Endothelial cell of umbilical vein (primary cell): Measurements from ENCODE around the gene NUTM1. TPM values are rescaled to one million over a fixed set of nuclear protein-coding genes. Genes with fewer than 3 reads are reported as not detected.

ENCODE experiments used
- BruUV-seq: library from RNA; stranded (reverse); fragments of 400-500 nt; replicated peaks from 2 replicates; lab custom pipeline; 2021; lab: Mats Ljungman, UMichigan
- CTCF ChIA-PET: fragments of 300-600, 350-600 bp; sonication (Branson Sonifier 250); formaldehyde crosslinking; loops from one replicate; lab custom pipeline; 2021; ENCODE audit warnings: antibody characterized with exemption, inconsistent platforms; lab: Charles Lee
- POLR2A ChIA-PET: fragments of 300-600, 350-600 bp; sonication (Branson Sonifier 250); formaldehyde crosslinking; loops from one replicate; lab custom pipeline; 2021; ENCODE audit warnings: antibody characterized with exemption, inconsistent platforms; lab: Charles Lee
- DNase-seq: peaks from one replicate; pipeline ENCODE4 v3.0.0-alpha.2; 2011; ENCODE audit warnings: low read depth, low spot score
- FAIRE-seq: peaks from 2 replicates; lab custom pipeline; 2011; peaks lifted over from hg19 to GRCh38; lab: Jason Lieb, UNC
- H2AFZ ChIP-seq: 2 replicates; pipeline ENCODE4 v1.6.0; 2012; ENCODE audit warnings: low read depth, low read length, control low read depth, inconsistent platforms
- H3K27ac ChIP-seq: 2 replicates; pipeline ENCODE4 v1.5.1; 2011; ENCODE audit warnings: low read depth, mild to moderate bottlenecking, control low read depth, low read length, moderate library complexity; ENCODE audit not compliant: insufficient read depth
- H3K27me3 ChIP-seq, 2 experiments: 2 replicates each; pipeline versions ENCODE4 v1.6.0 to v1.6.1; 2011; ENCODE audit warnings: low read length in 2 of 2, mixed read lengths in 1 of 2; ENCODE audit not compliant: control insufficient read depth in 2 of 2, insufficient read depth in 2 of 2
- H3K36me3 ChIP-seq, 2 experiments: 2 replicates in 1 of 2; 3 replicates in 1 of 2; pipeline ENCODE4 v1.5.1; 2011; ENCODE audit warnings: low read length in 2 of 2, mild to moderate bottlenecking in 1 of 2, moderate library complexity in 1 of 2; ENCODE audit not compliant: control insufficient read depth in 2 of 2, insufficient read depth in 2 of 2; ENCODE audit errors: extremely low read depth in 1 of 2
- H3K4me1 ChIP-seq: 3 replicates; pipeline ENCODE4 v1.5.1; 2011; ENCODE audit warnings: mild to moderate bottlenecking, low read length; ENCODE audit not compliant: control insufficient read depth, insufficient read depth; ENCODE audit errors: extremely low read depth
- H3K4me2 ChIP-seq: 2 replicates; pipeline ENCODE4 v1.6.1; 2011; ENCODE audit warnings: low read length, control low read depth, mixed read lengths; ENCODE audit not compliant: insufficient read depth
- H3K4me3 ChIP-seq, 3 experiments: fragments of 200-600 bp in 1 of 3; sonication (generic), shearing (Covaris generic) in 1 of 3; replicated peaks in 1 of 3; 2 replicates each; pipeline ENCODE4 v1.5.1; 2011 to 2016; ENCODE audit warnings: control low read depth in 3 of 3, low read length in 3 of 3, mild to moderate bottlenecking in 2 of 3, inconsistent platforms in 1 of 3, low read depth in 1 of 3, moderate library complexity in 1 of 3; ENCODE audit not compliant: insufficient read depth in 1 of 3
- H3K79me2 ChIP-seq: 2 replicates; pipeline ENCODE4 v1.6.0; 2012; ENCODE audit warnings: low read length, inconsistent platforms; ENCODE audit not compliant: control insufficient read depth, insufficient read depth
- H3K9ac ChIP-seq: replicated peaks from 2 replicates; pipeline ENCODE3; 2011; ENCODE audit warnings: low read length, control low read depth; ENCODE audit not compliant: insufficient read depth; ENCODE audit errors: extremely low read depth
- H3K9me1 ChIP-seq: replicated peaks from 3 replicates; pipeline ENCODE4 v1.6.0; 2011; ENCODE audit warnings: mild to moderate bottlenecking, low read length; ENCODE audit not compliant: control insufficient read depth, insufficient read depth; ENCODE audit errors: extremely low read depth
- H3K9me3 ChIP-seq: replicated peaks from 2 replicates; pipeline ENCODE4 v1.5.1; 2012; ENCODE audit warnings: low read length, inconsistent platforms; ENCODE audit not compliant: control insufficient read depth, insufficient read depth
- H4K20me1 ChIP-seq: replicated peaks from 2 replicates; pipeline ENCODE3; 2011; ENCODE audit warnings: mild to moderate bottlenecking, low read length; ENCODE audit not compliant: control insufficient read depth, insufficient read depth; ENCODE audit errors: extremely low read depth
- CTCF ChIP-seq, 2 donors: IDR thresholded peaks; 1 replicate in 1 of 2; 2 replicates in 1 of 2; pipeline ENCODE4 v1.5.1; 2011; ENCODE audit warnings: low read length in 2 of 2, mild to moderate bottlenecking in 2 of 2, moderate library complexity in 2 of 2, control low read depth in 1 of 2, inconsistent platforms in 1 of 2, low read depth in 1 of 2; ENCODE audit not compliant: insufficient read depth in 1 of 2; ENCODE audit errors: extremely low read depth in 1 of 2
- EZH2 ChIP-seq: IDR thresholded peaks from 2 replicates; pipeline ENCODE4 v1.6.1; 2012; ENCODE audit warnings: borderline replicate concordance, low read depth, mild to moderate bottlenecking, moderate library complexity, low read length, inconsistent platforms; ENCODE audit not compliant: severe bottlenecking
- FOS ChIP-seq: IDR thresholded peaks from 2 replicates; pipeline ENCODE4 v1.6.1; 2011; ENCODE audit warnings: mild to moderate bottlenecking, low read length, moderate library complexity, borderline replicate concordance; ENCODE audit not compliant: insufficient read depth
- GATA2 ChIP-seq: IDR thresholded peaks from 2 replicates; pipeline ENCODE4 v1.7.0; 2011; ENCODE audit warnings: low read depth, mild to moderate bottlenecking, moderate library complexity, mixed read lengths, low read length; ENCODE audit not compliant: insufficient read length, insufficient read depth
- JUN ChIP-seq: IDR thresholded peaks from 2 replicates; pipeline ENCODE4 v1.6.1; 2011; ENCODE audit warnings: borderline replicate concordance, low read depth; ENCODE audit not compliant: insufficient read length, insufficient read depth
- MAX ChIP-seq: IDR thresholded peaks from 2 replicates; pipeline ENCODE4 v1.6.1; 2011; ENCODE audit not compliant: insufficient read depth, insufficient read length
- MYC ChIP-seq: IDR thresholded peaks from one replicate; pipeline ENCODE4 v1.6.1; 2011; ENCODE audit warnings: mild to moderate bottlenecking, low read depth, low read length
- POLR2A ChIP-seq: IDR thresholded peaks from 2 replicates; pipeline ENCODE4 v1.6.1; 2012; ENCODE audit warnings: low read depth, mild to moderate bottlenecking, control low read depth, low read length
- POLR2AphosphoS5 ChIP-seq: IDR thresholded peaks from 2 replicates; pipeline ENCODE4 v1.6.1; 2012; ENCODE audit warnings: low read depth, mild to moderate bottlenecking, control low read depth, low read length, moderate library complexity; ENCODE audit not compliant: insufficient read depth
- dilution Hi-C: fragments of 300-500 bp; cut with MboI; formaldehyde crosslinking; loops from one replicate; pipeline ENCODE4 v1.15.0; 2019; ENCODE audit warnings: low sequenced_read_pairs; ENCODE audit not compliant: extremely low pct_ligation_motif_present
- intact Hi-C: fragments of 100-400 bp; cut with micrococcal nuclease; formaldehyde crosslinking; loops from one replicate; pipeline ENCODE4 v1.10.0; 2022
- polyA plus RNA-seq, 4 experiments: library from polyadenylated mRNA; depleted of rRNA in 3 of 4; stranded (reverse) in 3 of 4; unstranded in 1 of 4; fragments of >200 nt; gene quantifications; 2 replicates each; pipeline versions ENCODE4 v1.2.1 to v1.2.3, GENCODE V29; 2011 to 2012; ENCODE audit warnings: missing spikeins in 1 of 4
- total RNA-seq: library from RNA; stranded (reverse); gene quantifications from 2 replicates; pipeline ENCODE4 v1.2.3, GENCODE V29; 2021

The NUTM1 gene
- total and polyA plus RNA-seq, 2 donors (not counting 3 experiments of a cell fraction or from before 2014, with no cell fraction given): not detected

- no peak overlapping the region for H3K4me3 ChIP-seq
- H4K20me1 ChIP-seq: no peaks in the 10 kb centered on the region
- ChIA-PET CTCF (no interaction called here), POLR2A (no interaction called here)
- H3K27ac ChIP-seq: no peak overlapping the region
- H3K4me1 ChIP-seq: no peaks in the 10 kb centered on the region
- no peaks in the 10 kb centered on the region for H3K36me3 ChIP-seq
- DNase-seq (no peak), FAIRE-seq (no peak)
- H3K9me1 ChIP-seq: no peaks in the 10 kb centered on the region
- intact Hi-C loops: loop anchor here (2.0 to 10.0 kb wide), 2 partner anchors 86 to 572 kb away; partner anchors contain the start of gene GOLGA8A
- BruUV-seq: no TSS peak
- no peaks in the 10 kb centered on the region for H3K79me2 ChIP-seq
- H3K27me3 ChIP-seq: no peaks in the 10 kb centered on the region
- H3K4me2 ChIP-seq: no peak overlapping the region
- no peak overlapping the region for H2AFZ ChIP-seq
- no peak overlapping the region for H3K9ac ChIP-seq
- dilution Hi-C loops: no loop called here
- TF ChIP-seq JUN: no peak
- TF ChIP-seq EZH2: no peak
- no peak for TF ChIP-seq CTCF (IDR thresholded peaks at IDR 0.05; ENCODE audit: extremely low read depth in 1 of 2, insufficient read depth in 1 of 2, low read depth in 1 of 2, low read length in 2 of 2)
- TF ChIP-seq MYC: no peak
- TF ChIP-seq POLR2AphosphoS5: no peak
- no peak for TF ChIP-seq MAX
- TF ChIP-seq GATA2: no peak
- no peak for TF ChIP-seq POLR2A
- TF ChIP-seq FOS: no peak
- no peaks in the 10 kb centered on the region for H3K9me3 ChIP-seq
Observed at GRCh38 chr15:34348735-34349300, 5.7 kb downstream of the NUTM1 start.
